Stimulated activated naive CD8-positive, alpha-beta T cell treated with anti-CD3 and anti-CD28 coated beads, Interleukin-15, Interleukin-2, amounts not matched to agents 100 ng/mL and 50 ng/mL, for 24 hours (primary cell): Measurements from ENCODE around the gene ATG9B.
"Not testable (repeated sequence)": the region's sequence is repeated elsewhere in the genome, so short reads cannot be mapped to it uniquely, and the experiment has no call there.

Experiments used
- H3K27ac Mint-ChIP-seq: one replicate; pipeline ENCODE4 v1.8.0; 2021; ENCODE audit warnings: mild to moderate bottlenecking, mixed read lengths
- H3K27me3 Mint-ChIP-seq: one replicate; pipeline ENCODE4 v1.8.0; 2021; ENCODE audit warnings: mixed read lengths
- H3K36me3 Mint-ChIP-seq: one replicate; pipeline ENCODE4 v1.8.0; 2021; ENCODE audit warnings: low read depth, mixed read lengths
- H3K4me1 Mint-ChIP-seq: one replicate; pipeline ENCODE4 v1.8.0; 2021; ENCODE audit warnings: low read depth, mixed read lengths
- H3K4me3 Mint-ChIP-seq: one replicate; pipeline ENCODE4 v1.8.0; 2021; ENCODE audit warnings: mild to moderate bottlenecking, mixed read lengths
- H3K9me3 Mint-ChIP-seq: one replicate; pipeline ENCODE4 v1.8.0; 2021; ENCODE audit warnings: mixed read lengths

ATG9B gene

DNA sequence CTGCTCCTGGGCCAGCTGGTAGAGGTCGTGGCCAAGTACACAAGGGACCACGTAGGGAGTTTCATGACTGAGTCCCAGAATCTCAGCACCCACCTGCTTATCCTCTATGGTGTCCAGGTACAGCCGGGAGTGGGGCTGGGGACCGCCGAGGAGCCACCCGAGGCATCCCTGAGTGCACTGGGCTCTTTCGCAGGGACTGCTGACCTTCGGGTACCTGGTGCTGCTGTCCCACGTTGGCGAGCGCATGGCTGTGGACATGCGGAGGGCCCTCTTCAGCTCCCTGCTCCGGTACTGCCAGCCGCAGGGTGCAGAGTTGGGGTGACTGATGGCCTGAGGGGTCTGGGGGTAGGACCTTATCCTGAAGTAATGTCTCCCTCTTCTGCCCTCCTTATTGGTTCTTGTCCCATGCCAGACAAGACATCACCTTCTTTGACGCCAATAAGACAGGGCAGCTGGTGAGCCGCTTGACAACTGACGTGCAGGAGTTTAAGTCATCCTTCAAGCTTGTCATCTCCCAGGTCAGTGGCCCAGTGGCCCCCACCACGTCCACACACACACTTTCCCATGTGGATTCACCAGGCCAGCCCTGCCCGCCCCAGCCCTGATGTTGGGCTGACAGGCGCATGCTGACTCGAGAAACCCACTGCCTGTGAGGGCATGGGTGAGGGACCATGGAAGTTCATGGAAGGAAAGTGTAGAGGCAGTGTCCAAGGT, 10.2 kb upstream of the ATG9B start:
- peaks cover 9% of the 10 kb centered on the region for H3K36me3 Mint-ChIP-seq
- no peaks in the 10 kb centered on the region for H3K27me3 Mint-ChIP-seq
- no peaks in the 10 kb centered on the region for H3K9me3 Mint-ChIP-seq
- no peak overlapping the region for H3K27ac Mint-ChIP-seq
- peaks cover 23% of the 10 kb centered on the region for H3K4me1 Mint-ChIP-seq
- H3K4me3 Mint-ChIP-seq = no peak overlapping the region

DNA sequence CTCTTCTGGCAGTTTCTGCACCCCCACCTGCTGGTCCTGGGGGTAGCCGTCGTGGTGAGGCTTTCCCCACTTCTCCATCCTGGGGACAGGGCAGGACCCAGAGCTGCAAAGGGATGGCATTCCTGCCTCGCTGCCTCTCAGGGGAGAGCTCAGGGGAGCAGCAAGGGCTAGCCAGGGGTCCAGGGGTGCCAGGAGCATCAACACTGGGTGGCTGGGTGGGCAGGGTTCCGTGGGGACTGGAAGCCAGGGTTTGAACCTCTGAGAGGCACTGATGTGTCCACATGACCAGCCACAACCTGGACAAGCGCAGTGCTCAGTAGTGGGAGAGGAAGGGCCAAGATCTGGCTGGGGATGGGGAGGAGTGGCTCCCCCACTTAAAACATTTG, 9.6 kb upstream of the ATG9B start:
- H3K9me3 Mint-ChIP-seq = no peaks in the 10 kb centered on the region
- H3K27ac Mint-ChIP-seq = no peak overlapping the region
- no peaks in the 10 kb centered on the region for H3K27me3 Mint-ChIP-seq
- peaks cover 23% of the 10 kb centered on the region for H3K4me1 Mint-ChIP-seq
- H3K36me3 Mint-ChIP-seq = peaks cover 13% of the 10 kb centered on the region
- no peak overlapping the region for H3K4me3 Mint-ChIP-seq

DNA sequence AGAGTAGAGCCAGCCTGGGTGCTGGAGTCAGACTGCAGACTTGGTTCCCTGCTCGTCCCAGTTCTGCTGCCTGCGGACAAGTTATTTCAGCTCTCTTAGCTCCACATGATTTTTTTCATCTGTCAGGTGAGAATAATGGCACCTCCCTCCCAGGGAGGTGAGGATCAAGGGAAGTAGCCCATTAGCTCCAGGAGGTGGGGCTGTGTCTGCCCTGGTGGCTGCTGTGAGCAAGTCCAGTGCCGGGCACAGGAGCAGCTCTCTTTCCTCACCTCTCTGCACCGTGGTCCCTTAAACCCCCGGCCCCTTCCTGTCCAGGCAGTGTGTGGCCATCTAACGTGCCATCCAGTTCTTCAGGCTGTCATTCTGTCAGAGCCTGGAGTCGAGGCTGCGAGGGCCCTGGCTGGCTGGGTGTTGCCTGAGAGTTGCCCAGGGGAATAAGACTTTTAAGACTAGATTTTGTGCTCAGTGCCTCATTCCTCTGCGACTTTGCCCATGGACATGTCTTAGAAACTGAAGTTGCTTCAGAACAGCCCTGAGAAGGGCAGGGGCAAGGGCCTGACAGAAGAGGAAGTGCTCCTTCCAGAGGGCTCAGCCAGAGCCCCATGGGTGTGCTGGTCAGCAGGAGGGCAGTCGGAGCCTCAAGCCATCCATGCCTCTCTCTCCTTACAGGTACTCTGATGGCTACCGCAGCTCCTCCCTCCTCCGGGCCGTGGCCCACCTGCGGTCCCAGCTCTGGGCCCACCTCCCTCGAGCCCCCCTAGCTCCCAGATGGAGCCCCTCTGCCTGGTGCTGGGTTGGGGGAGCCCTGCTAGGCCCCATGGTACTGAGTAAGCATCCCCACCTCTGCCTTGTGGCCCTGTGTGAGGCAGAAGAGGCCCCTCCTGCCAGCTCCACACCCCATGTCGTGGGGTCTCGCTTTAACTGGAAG, 8.9 kb upstream of the ATG9B start:
- Mint-ChIP-seq H3K27ac (no peak overlapping the region), H3K4me3 (no peak overlapping the region), H3K36me3 (peaks cover 16% of the 10 kb centered on the region), H3K27me3 (no peaks in the 10 kb centered on the region), H3K4me1 (peaks cover 22% of the 10 kb centered on the region), H3K9me3 (no peaks in the 10 kb centered on the region)

DNA sequence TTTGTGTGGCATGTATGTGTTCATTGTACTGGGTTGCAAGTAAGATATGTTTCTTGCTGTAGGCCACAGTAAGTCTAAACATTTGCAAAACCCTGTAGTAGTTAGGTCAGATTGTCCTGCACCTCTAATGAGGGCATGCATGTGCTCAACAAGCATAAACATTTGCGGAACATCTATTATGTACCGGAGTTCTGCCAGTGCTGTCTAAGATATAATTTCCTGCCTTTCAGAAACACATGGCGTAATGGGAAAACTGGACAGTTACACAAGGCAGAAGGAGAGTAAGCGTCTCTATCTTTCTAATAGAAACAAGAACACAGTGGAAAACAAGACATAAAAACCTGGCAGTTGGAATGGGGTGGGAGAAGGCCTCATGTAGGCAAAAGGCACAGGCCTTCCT, 6.7 kb upstream of the ATG9B start:
- H3K36me3 Mint-ChIP-seq = peaks cover 16% of the 10 kb centered on the region
- no peak overlapping the region for H3K4me3 Mint-ChIP-seq
- peaks cover 26% of the 10 kb centered on the region for H3K4me1 Mint-ChIP-seq
- no peaks in the 10 kb centered on the region for H3K9me3 Mint-ChIP-seq
- no peak overlapping the region for H3K27ac Mint-ChIP-seq
- H3K27me3 Mint-ChIP-seq = no peaks in the 10 kb centered on the region

DNA sequence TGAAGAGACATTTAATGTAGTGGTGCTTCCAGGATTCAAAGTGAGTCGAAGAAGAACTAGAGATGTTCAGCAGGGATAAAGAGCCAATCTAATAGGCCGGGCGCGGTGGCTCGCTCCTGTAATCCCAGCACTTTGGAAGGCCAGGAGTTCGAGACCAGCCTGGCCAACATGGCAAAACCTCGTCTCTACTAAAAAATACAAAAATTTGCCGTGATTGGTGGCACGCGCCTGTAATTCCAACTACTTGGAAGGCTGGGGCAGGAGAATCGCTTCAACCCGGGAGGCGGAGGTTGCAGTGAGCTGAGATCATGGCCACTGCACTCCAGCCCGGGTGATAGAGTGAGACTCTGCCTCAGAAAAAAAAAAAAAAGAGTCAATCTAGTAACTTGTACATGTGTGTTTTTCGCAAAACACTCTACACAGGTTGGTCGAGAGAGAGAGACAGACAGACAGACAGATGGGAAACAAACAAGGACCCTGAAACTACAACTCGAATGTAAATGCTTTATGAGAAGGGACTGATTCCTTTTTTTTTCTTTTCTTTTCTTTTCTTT, 4.7 kb upstream of the ATG9B start:
- Mint-ChIP-seq H3K27me3 (no peaks in the 10 kb centered on the region), H3K27ac (peak overlapping the region; percentile 94), H3K4me1 (peaks cover 26% of the 10 kb centered on the region), H3K4me3 (peak overlapping the region; percentile 98), H3K36me3 (peaks cover 16% of the 10 kb centered on the region), H3K9me3 (no peaks in the 10 kb centered on the region)

DNA sequence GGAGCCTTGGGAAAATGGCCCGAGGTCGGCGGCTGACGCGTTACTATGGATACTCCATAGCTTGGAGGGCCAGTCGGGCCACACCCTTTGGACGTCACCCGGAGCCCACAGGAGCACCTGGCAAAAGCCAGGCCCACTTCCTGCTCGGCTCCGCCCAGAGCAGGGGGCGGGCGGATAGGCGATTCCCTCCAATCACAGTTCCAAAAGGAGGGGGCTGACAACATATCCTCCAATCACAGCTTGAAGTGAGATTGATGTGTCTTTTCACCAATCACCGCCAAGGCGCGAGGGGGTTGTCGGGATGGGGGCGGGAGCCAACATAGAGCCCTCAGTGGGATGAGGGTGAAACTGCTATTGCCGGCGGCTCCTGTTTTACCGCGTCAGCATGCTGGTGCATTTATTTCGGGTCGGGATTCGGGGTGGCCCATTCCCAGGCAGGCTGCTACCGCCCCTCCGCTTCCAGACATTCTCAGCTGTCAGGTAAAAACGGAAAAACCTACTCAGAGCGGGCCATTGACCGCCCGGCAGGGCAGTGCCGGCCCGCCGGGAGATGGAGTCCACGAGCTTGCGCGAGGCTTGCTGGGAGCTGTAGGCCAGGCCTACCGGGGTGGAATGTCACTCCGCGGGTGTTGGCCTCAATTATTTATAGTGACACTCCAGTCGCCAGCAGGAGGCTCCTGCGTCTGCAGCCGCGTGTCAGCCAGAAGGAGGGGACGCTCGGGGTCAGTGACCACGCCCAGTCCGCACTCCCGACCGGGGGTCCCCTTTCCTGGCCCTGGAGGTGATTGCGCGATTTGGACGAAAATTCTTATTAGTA, 4.0 kb upstream of the ATG9B start, which contains the start of gene ABCB8:
TSS of gene ABCB8 (plus strand) at position 320 of the 817 bp plus-strand sequence. CDS start at position 386, 66 bp downstream.
- Mint-ChIP-seq H3K27ac (peak within 1 kb of the TSS; percentile 94), H3K4me3 (peak within 1 kb of the TSS; percentile 98)

DNA sequence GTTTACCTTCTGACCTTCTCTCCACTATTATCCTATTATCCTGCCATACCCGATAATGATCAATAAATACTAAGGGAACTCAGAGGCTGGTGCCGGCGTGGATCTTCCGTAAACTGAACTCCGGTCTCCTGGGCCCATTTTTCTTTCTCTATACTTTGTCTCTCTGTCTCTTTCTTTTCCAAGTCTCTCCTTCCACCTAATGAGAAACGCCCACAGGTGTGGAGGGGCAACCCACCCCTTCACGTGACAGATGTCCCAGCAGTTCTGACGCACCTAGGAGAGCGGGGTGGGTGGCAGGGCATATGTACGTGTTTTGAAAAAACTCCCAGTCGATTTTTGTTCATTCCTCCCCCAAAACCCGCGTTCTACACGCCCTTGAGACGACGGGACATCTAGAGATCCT, 3.4 kb upstream of the ATG9B start:
- not testable (repeated sequence) for H3K9me3 Mint-ChIP-seq, H3K27me3 Mint-ChIP-seq
- H3K36me3 Mint-ChIP-seq = peaks cover 16% of the 10 kb centered on the region
- peaks cover 26% of the 10 kb centered on the region for H3K4me1 Mint-ChIP-seq
- H3K4me3 Mint-ChIP-seq = peak overlapping the region; percentile 98
- H3K27ac Mint-ChIP-seq = peak overlapping the region; percentile 94

More for the DNA sequence above, 4.0 kb upstream of the ATG9B start, which contains the start of gene ABCB8:
- Mint-ChIP-seq H3K36me3 (peaks cover 16% of the 10 kb centered on the region), H3K4me1 (peaks cover 26% of the 10 kb centered on the region), H3K27me3 (no peaks in the 10 kb centered on the region), H3K9me3 (no peaks in the 10 kb centered on the region)

DNA sequence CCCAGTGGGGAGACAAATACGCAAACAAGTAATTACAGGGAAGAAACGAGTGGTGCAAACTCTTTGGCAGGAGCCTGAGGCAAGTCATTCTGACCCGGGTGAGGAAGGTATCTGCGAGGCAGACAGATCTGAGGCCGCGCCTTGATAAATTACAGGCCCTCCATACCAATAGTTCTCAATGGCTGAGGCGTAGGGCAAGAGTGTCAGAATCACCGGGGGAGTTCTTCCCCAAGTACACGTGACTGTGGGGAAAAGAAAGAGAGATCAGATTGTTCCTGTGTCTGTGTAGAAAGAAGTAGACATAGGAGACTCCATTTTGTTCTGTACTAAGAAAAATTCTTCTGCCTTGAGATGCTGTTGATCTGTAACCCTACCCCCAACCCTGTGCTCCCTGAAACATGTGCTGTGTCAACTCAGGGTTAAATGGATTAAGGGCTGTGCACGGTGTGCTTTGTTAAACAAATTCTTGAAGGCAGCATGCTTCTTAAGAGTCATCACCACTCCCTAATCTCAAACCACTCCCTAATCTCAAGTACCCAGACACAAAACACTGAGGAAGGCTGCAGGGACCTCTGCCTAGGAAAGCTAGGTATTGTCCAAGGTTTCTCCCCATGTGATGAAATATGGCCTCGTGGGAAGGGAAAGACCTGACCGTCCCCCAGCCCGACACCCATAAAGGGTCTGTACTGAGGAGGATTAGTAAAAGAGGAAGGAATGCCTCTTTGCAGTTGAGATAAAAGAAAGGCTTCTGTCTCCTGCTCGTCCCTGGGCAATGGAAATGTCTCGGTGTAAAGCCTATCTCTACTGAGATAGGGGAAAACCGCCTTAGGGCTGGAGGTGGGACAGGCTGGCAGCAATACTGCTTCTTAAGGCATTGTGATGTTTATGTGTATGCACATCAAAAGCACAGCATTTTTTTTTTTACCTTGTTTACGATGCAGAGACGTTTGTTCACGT, 2.8 kb upstream of the ATG9B start:
- Mint-ChIP-seq H3K4me3 (peak overlapping the region; percentile 98), H3K4me1 (peaks cover 26% of the 10 kb centered on the region), H3K36me3 (peaks cover 14% of the 10 kb centered on the region)

DNA sequence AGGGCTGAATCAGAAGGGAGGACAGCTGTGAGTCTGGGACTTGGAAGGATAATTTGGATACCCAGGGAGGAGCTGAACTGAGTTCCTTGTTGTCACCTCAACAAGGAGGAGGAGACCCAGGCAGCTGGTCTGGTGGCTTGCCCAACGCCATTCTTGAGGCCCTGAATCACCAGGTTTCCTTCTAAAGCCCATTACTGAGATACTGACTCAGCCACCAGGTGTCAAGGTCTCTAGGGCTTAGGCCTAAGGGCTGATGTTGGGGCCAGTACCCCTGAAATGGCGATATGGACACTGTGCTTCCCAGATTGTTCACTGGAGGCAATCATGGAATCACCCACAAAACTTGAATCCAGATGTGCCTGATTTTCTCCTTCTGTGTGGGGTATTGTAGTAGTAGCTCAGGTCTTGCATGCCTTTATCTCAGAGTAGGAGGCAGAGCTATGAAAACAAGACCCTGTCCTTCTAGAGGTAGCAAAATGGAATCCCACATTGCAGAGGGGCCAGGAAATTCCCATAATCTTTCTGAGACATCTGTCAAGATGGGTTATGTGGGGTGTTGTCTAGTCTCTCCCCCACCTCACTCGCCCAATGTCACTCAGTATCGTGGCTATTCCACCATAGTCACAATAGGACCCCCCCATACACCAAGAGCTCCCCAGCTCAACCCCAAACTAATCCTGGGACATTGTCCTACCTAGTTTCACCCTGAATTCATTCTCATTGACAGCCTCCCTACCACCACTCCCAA, 1.8 kb upstream of the ATG9B start:
- Mint-ChIP-seq H3K4me1 (peaks cover 26% of the 10 kb centered on the region), H3K27ac (peak overlapping the region; percentile 8), H3K36me3 (peaks cover 11% of the 10 kb centered on the region), H3K9me3 (no peaks in the 10 kb centered on the region), H3K4me3 (no peak overlapping the region), H3K27me3 (peaks cover 5% of the 10 kb centered on the region)

More for the DNA sequence above, 2.8 kb upstream of the ATG9B start:
- H3K9me3 Mint-ChIP-seq, H3K27me3 Mint-ChIP-seq: not testable (repeated sequence)
- H3K27ac Mint-ChIP-seq = peak overlapping the region; percentile 94

DNA sequence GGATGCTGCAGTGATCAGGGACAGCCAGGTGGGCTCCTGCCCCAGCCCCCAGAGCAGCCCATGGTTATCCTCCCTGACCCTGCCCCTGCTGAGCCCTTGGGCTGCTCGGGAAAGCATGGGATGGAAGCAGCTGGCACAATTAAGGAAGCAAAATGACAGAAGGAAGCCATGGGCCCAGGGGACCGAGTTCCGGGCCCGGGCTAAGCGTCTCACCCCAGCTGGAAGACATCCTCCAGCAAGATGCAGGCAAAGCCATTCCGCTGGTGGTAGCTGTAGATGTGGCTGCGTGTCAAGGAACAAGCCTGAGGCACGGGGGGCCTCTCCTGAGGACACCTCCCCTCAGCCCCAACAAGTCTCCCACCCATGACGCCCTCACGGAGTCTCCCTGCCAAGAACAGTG, 1.1 kb downstream of the ATG9B start:
- no peaks in the 10 kb centered on the region for H3K9me3 Mint-ChIP-seq
- no peaks in the 10 kb centered on the region for H3K36me3 Mint-ChIP-seq
- H3K4me1 Mint-ChIP-seq = peaks cover 20% of the 10 kb centered on the region
- no peak overlapping the region for H3K27ac Mint-ChIP-seq
- no peak overlapping the region for H3K4me3 Mint-ChIP-seq
- peaks cover 24% of the 10 kb centered on the region for H3K27me3 Mint-ChIP-seq

DNA sequence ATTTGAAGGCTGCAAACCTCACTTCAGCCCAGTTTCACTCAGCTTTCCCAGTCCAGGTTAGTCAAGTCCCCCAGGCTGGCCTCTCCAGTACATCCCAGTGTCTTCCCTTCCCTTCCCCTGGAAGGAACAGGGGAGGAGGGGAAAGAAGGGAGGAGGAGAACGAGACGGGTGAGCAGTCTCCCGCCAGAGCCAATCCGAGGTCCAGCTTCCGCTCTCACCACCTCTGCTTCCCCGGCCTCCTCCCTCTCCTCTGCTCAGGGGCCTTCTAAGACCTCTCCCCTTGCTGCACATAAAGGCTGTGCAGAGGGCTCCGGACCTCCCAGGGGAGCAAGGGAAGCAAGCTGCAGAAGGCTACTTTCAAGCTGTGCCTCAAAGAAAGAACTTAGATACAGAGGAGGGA, 4.1 kb downstream of the ATG9B start:
- peaks cover 33% of the 10 kb centered on the region for H3K4me1 Mint-ChIP-seq
- no peak overlapping the region for H3K4me3 Mint-ChIP-seq
- H3K27me3 Mint-ChIP-seq = peaks cover 26% of the 10 kb centered on the region
- no peak overlapping the region for H3K27ac Mint-ChIP-seq
- H3K9me3 Mint-ChIP-seq = no peaks in the 10 kb centered on the region
- H3K36me3 Mint-ChIP-seq = no peaks in the 10 kb centered on the region

DNA sequence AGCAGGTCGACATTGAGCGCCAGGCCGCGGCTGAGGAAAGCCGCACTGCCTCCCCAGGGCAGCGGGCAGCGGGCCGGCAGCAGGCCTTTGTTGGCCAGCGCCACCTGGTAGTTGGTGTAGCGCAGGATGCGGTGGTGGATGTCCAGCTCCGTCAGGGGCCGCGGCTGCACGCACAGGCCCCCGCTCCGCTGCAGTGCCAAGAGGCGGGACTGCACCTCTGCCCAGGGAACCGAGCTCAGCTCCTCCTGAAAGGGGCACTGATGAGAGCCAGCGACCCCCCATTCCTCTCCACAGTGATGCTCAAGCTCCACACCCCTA, 5.2 kb downstream of the ATG9B start:
- peak overlapping the region; percentile 0 for H3K27ac Mint-ChIP-seq

DNA sequence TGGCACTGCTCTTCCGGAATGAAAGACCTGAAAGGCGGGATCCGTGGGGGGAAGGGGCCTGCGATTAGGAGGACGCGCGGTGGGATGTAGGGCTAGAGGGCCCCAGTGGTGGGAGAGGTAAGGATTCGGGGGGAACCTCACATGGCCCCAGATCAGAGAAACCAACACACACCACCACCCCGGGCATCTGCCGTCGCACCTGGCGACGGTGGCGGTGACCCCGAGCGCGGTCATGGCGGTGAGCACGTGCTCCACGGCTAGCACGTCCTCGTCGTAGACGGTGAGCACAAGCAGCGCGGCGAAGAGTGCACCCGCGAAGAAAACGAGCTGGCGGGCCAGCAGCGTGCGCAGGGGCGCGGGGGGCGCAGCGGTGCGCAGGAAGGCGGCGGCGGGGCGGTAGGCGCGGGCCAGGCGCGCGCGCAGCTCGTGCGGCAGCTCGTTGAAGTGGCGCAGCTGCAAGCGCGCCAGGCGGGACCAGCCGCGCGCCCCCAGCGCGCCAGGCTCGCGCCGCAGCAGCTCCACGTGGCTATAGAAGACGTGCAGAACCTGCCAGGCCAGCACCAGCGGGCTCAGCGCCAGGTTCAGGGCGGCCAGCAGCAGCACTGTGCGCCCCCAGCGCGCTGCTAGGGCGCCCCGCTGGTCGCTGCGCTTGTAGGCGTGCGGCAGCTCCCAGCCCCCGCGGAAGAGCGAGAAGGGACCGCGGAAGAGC, 5.7 kb downstream of the ATG9B start:
- Mint-ChIP-seq H3K27ac (peak overlapping the region; percentile 88), H3K27me3 (peaks cover 26% of the 10 kb centered on the region), H3K4me3 (peak overlapping the region; percentile 80), H3K36me3 (no peaks in the 10 kb centered on the region), H3K4me1 (peaks cover 49% of the 10 kb centered on the region), H3K9me3 (no peaks in the 10 kb centered on the region)

More for the DNA sequence above, 5.2 kb downstream of the ATG9B start:
- Mint-ChIP-seq H3K9me3 (no peaks in the 10 kb centered on the region), H3K4me1 (peaks cover 44% of the 10 kb centered on the region), H3K36me3 (no peaks in the 10 kb centered on the region), H3K27me3 (peaks cover 26% of the 10 kb centered on the region), H3K4me3 (peak overlapping the region; percentile 57)
